GM18861 (cell line): ENCODE measurements around the gene PHACTR1.
"Not testable (repeated sequence)": the region's sequence is repeated elsewhere in the genome, so short reads cannot be mapped to it uniquely, and the experiment has no call there.

ENCODE experiments used
- ATAC-seq: cut with Tn5 transposase; IDR thresholded peaks from one replicate; pipeline ENCODE4 v1.9.1; 2021; ENCODE audit not compliant: unreplicated experiment

Gene PHACTR1

GRCh38 chr6:12944528-12944927 lies 228.0 kb downstream of the PHACTR1 start:
- not testable (repeated sequence) for ATAC-seq

- no peak for ATAC-seq
Observed at GRCh38 chr6:12947151-12947871, 230.7 kb downstream of the PHACTR1 start.

- ATAC-seq = no peak
Observed at GRCh38 chr6:12947967-12948366, 231.4 kb downstream of the PHACTR1 start.

- ATAC-seq = no peak
Observed at GRCh38 chr6:12950976-12951375, 234.4 kb downstream of the PHACTR1 start.

- no peak for ATAC-seq
Observed at GRCh38 chr6:12951415-12951814, 234.8 kb downstream of the PHACTR1 start.

GRCh38 chr6:12952318-12952717 lies 235.8 kb downstream of the PHACTR1 start:
- ATAC-seq = no peak

GRCh38 chr6:12955956-12956355 lies 239.4 kb downstream of the PHACTR1 start:
- no peak for ATAC-seq

- ATAC-seq = no peak
Observed at GRCh38 chr6:12956991-12957320, 240.4 kb downstream of the PHACTR1 start.

GRCh38 chr6:12957321-12958051 lies 240.9 kb downstream of the PHACTR1 start:
- ATAC-seq = no peak

- no peak for ATAC-seq
Observed at GRCh38 chr6:12958052-12958706, 241.6 kb downstream of the PHACTR1 start.

- ATAC-seq = no peak
Observed at GRCh38 chr6:12961761-12962160, 245.2 kb downstream of the PHACTR1 start.

- ATAC-seq = no peak
Observed at GRCh38 chr6:12962529-12962928, 246.0 kb downstream of the PHACTR1 start.

GRCh38 chr6:12962987-12963386 lies 246.4 kb downstream of the PHACTR1 start:
- no peak for ATAC-seq

- no peak for ATAC-seq
Observed at GRCh38 chr6:12963567-12963966, 247.0 kb downstream of the PHACTR1 start.

GRCh38 chr6:12967686-12968085 lies 251.1 kb downstream of the PHACTR1 start:
- no peak for ATAC-seq

- no peak for ATAC-seq
Observed at GRCh38 chr6:12968290-12968689, 251.7 kb downstream of the PHACTR1 start.

- ATAC-seq = no peak
Observed at GRCh38 chr6:12968839-12969558, 252.4 kb downstream of the PHACTR1 start.

- ATAC-seq = no peak
Observed at GRCh38 chr6:12969966-12970365, 253.4 kb downstream of the PHACTR1 start.

GRCh38 chr6:12973386-12973785 lies 256.8 kb downstream of the PHACTR1 start:
- no peak for ATAC-seq

GRCh38 chr6:12974551-12974950 lies 258.0 kb downstream of the PHACTR1 start:
- ATAC-seq = no peak

GRCh38 chr6:12976366-12976765 lies 259.8 kb downstream of the PHACTR1 start:
- no peak for ATAC-seq
